Right lobe of liver (tissue), 6 donors: Measurements from ENCODE around the gene GABRQ. TPM values are rescaled to one million over a fixed set of nuclear protein-coding genes. Genes with fewer than 3 reads are reported as not detected.

Experiments used
- ATAC-seq, 4 donors: fragments of 200-7000 bp; cut with Tn5 transposase; one replicate each; pipeline ENCODE4 v1.9.1; 2020; ENCODE audit warnings: mild to moderate bottlenecking in 4 of 4, moderate library complexity in 4 of 4
- DNase-seq, 3 donors: peaks; one replicate each; pipeline ENCODE4 v3.0.0-alpha.2; 2020
- H3K27ac ChIP-seq, 3 donors: fragments of 200-600 bp; one replicate each; pipeline ENCODE4 v1.8.0; 2022
- H3K27me3 ChIP-seq, 2 donors: fragments of 200-600 bp; one replicate each; pipeline ENCODE4 v1.8.0; 2022
- H3K36me3 ChIP-seq, 4 donors: fragments of 200-600 bp; sonication (generic) in 1 of 4; one replicate each; pipeline versions ENCODE4 v1.5.1 to v1.8.0; 2017 to 2022; ENCODE audit warnings: control low read depth in 1 of 4
- H3K4me1 ChIP-seq, 4 donors: fragments of 200-600 bp; sonication (generic) in 1 of 4; one replicate each; pipeline versions ENCODE4 v1.5.1 to v1.8.0; 2017 to 2022; ENCODE audit warnings: control low read depth in 1 of 4
- H3K4me3 ChIP-seq, 3 donors: fragments of 200-600 bp; one replicate each; pipeline ENCODE4 v1.8.0; 2022
- H3K9me3 ChIP-seq, 4 donors: fragments of 200-600 bp; sonication (generic) in 1 of 4; one replicate each; pipeline versions ENCODE4 v1.5.1 to v1.8.0; 2017 to 2022; ENCODE audit warnings: control low read depth in 1 of 4
- CTCF ChIP-seq, 4 donors: fragments of 200-600 bp in 3 of 4; fragments of 450-650 bp in 1 of 4; IDR thresholded peaks; one replicate each; pipeline versions ENCODE4 v1.5.1 to v1.8.0; 2016 to 2022; ENCODE audit warnings: antibody characterized with exemption in 4 of 4, mild to moderate bottlenecking in 2 of 4
- POLR2A ChIP-seq: fragments of 450-650 bp; IDR thresholded peaks from one replicate; pipeline ENCODE4 v1.6.1; 2017; ENCODE audit warnings: antibody characterized with exemption, mild to moderate bottlenecking
- WGBS: methylation state at CpG from one replicate; pipeline ENCODE4 v1.1.6; 2018; ENCODE audit warnings: low coverage, low lambda C conversion rate; ENCODE audit not compliant: insufficient coverage; ENCODE audit errors: missing lambda C conversion rate; 5-methylcytosine and 5-hydroxymethylcytosine counted together
- intact Hi-C, 2 donors: fragments of 100-400 bp; cut with DNase I; formaldehyde crosslinking; loops; one replicate each; pipeline versions ENCODE4 v1.11.2 to v1.14.1; 2022
- total RNA-seq, 6 experiments: library from RNA; depleted of rRNA in 2 of 6; stranded (reverse); fragments of >200 nt in 2 of 6; fragmentation: NEBNext Ultra II Directional in 3 of 6; extraction: Animal tissue kit (Norgen Biotek cat#: 25700) in 3 of 6; gene quantifications; one replicate each; pipeline versions ENCODE4 v1.1.0 to v1.2.4, GENCODE V29; 2016 to 2023
- donor health status: DM: no; HTN: yes; CAD: no.
- donor health status: DM: no; HTN: no; CAD: no.
- donor health status: DM: no; HTN: no; CAD: no.
- donor health status: DM: no; HTN: yes; CAD: no.
- donor health status: DM: no; HTN: yes; CAD: no.

GABRQ gene
- total RNA-seq, 6 experiments from 2014 or later: not detected

GRCh38 chrX:152652060-152652459 is 14.4 kb downstream of the GABRQ start:
- ATAC-seq: no peak
- TF ChIP-seq CTCF (IDR thresholded peaks at IDR 0.05) (no peak), POLR2A (no peak)
- WGBS: 86% methylated on average over 1 of the region's 6 CpGs
- no peak overlapping the region for H3K4me3 ChIP-seq
- no peaks in the 10 kb centered on the region for H3K36me3 ChIP-seq
- intact Hi-C loops: no loop called here
- H3K9me3 ChIP-seq: no peaks in the 10 kb centered on the region
- H3K27me3 ChIP-seq: no peaks in the 10 kb centered on the region
- no peak overlapping the region for H3K27ac ChIP-seq
- no peaks in the 10 kb centered on the region for H3K4me1 ChIP-seq
- no peak for DNase-seq

- Histone ChIP-seq H3K27me3 (no peaks in the 10 kb centered on the region), H3K27ac (no peak overlapping the region), H3K9me3 (no peaks in the 10 kb centered on the region), H3K4me1 (no peaks in the 10 kb centered on the region), H3K4me3 (no peak overlapping the region), H3K36me3 (no peaks in the 10 kb centered on the region)
- WGBS: 77% methylated on average over 6 of the region's 16 CpGs
- no peak for ATAC-seq
- intact Hi-C loops: no loop called here
- TF ChIP-seq CTCF (IDR thresholded peaks at IDR 0.05) (no peak), POLR2A (no peak)
- DNase-seq: no peak
Observed at GRCh38 chrX:152652467-152652866, 14.8 kb downstream of the GABRQ start.

GRCh38 chrX:152656087-152656486 is 18.4 kb downstream of the GABRQ start:
- intact Hi-C loops: no loop called here
- WGBS: 55% methylated on average over 4 of the region's 4 CpGs
- no peak for ATAC-seq
- DNase-seq: no peak
- Histone ChIP-seq H3K36me3 (no peaks in the 10 kb centered on the region), H3K27me3 (no peaks in the 10 kb centered on the region), H3K4me3 (no peak overlapping the region), H3K4me1 (no peaks in the 10 kb centered on the region), H3K27ac (no peak overlapping the region), H3K9me3 (no peaks in the 10 kb centered on the region)
- TF ChIP-seq POLR2A (no peak), CTCF (IDR thresholded peaks at IDR 0.05) (no peak)

- DNase-seq (peak; percentile 54 to 73 (median 70)), ATAC-seq (peak; percentile 89 to 98 (median 96))
- WGBS: 18% methylated on average over 7 of the region's 7 CpGs
- Histone ChIP-seq H3K27ac (no peak overlapping the region), H3K9me3 (no peaks in the 10 kb centered on the region), H3K4me3 (no peak overlapping the region), H3K27me3 (no peaks in the 10 kb centered on the region), H3K36me3 (no peaks in the 10 kb centered on the region), H3K4me1 (no peaks in the 10 kb centered on the region)
- TF ChIP-seq POLR2A (no peak), CTCF (IDR thresholded peaks at IDR 0.05) (no peak)
- intact Hi-C loops: no loop called here
Observed at GRCh38 chrX:152656890-152657289, 19.2 kb downstream of the GABRQ start.

- TF ChIP-seq CTCF (IDR thresholded peaks at IDR 0.05) (no peak), POLR2A (no peak)
- Histone ChIP-seq H3K27me3 (no peaks in the 10 kb centered on the region), H3K9me3 (no peaks in the 10 kb centered on the region), H3K4me1 (no peaks in the 10 kb centered on the region), H3K36me3 (no peaks in the 10 kb centered on the region), H3K4me3 (no peak overlapping the region), H3K27ac (no peak overlapping the region)
- WGBS: 52% methylated on average over 2 of the region's 2 CpGs
- ATAC-seq: no peak
- no peak for DNase-seq
- intact Hi-C loops: no loop called here
Observed at GRCh38 chrX:152658302-152658701, 20.6 kb downstream of the GABRQ start.
